ENCODE data around the gene ITPRID2.

DNA sequence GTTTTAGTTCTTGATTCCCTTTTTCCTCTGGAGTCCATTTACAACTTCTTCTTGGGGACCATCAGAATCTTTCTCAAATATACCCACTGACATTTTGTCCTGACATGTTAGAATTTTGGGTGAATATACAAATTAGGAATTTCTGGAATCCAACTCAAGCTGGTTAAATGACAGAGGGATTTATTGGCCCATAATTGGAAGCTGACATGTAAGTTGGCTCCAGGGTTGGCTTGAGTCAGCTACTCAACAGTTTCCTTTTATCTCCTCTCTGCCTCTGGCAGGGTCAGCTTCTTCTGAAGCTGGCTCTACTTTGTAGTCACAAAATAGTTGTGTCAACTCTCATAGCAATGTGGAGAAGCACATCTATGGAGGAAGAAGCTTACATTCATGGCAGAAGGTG, 57.5 kb downstream of the ITPRID2 start:
- TF ChIP-seq POLR2AphosphoS5 (IDR thresholded peaks at IDR 0.05; ENCODE audit: low read depth, low read length), result no peak
- TF ChIP-seq, protein P1, sequence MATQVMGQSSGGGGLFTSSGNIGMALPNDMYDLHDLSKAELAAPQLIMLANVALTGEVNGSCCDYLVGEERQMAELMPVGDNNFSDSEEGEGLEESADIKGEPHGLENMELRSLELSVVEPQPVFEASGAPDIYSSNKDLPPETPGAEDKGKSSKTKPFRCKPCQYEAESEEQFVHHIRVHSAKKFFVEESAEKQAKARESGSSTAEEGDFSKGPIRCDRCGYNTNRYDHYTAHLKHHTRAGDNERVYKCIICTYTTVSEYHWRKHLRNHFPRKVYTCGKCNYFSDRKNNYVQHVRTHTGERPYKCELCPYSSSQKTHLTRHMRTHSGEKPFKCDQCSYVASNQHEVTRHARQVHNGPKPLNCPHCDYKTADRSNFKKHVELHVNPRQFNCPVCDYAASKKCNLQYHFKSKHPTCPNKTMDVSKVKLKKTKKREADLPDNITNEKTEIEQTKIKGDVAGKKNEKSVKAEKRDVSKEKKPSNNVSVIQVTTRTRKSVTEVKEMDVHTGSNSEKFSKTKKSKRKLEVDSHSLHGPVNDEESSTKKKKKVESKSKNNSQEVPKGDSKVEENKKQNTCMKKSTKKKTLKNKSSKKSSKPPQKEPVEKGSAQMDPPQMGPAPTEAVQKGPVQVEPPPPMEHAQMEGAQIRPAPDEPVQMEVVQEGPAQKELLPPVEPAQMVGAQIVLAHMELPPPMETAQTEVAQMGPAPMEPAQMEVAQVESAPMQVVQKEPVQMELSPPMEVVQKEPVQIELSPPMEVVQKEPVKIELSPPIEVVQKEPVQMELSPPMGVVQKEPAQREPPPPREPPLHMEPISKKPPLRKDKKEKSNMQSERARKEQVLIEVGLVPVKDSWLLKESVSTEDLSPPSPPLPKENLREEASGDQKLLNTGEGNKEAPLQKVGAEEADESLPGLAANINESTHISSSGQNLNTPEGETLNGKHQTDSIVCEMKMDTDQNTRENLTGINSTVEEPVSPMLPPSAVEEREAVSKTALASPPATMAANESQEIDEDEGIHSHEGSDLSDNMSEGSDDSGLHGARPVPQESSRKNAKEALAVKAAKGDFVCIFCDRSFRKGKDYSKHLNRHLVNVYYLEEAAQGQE (IDR thresholded peaks at IDR 0.05; ENCODE audit: insufficient read depth in 1 of 2, low read depth in 2 of 2, low read length in 2 of 2), result no peak
- TF ChIP-seq SIN3A (IDR thresholded peaks at IDR 0.05; ENCODE audit: borderline replicate concordance, insufficient read depth, low read length), result no peak
- no peak for TF ChIP-seq TAF1 (IDR thresholded peaks at IDR 0.05; ENCODE audit: borderline replicate concordance, insufficient read depth, low read length)

Data from PFSK-1 (cell line).